ENCODE results near the gene PGBD1. TPM values are rescaled to one million over a fixed set of nuclear protein-coding genes. Genes with fewer than 3 reads are reported as not detected.

The PGBD1 gene
- total and polyA plus RNA-seq, 2 of the 8 experiments (the other 6 are each of a cell fraction or from before 2014, with no cell fraction given), result 2.5 to 9.2 TPM

DNA sequence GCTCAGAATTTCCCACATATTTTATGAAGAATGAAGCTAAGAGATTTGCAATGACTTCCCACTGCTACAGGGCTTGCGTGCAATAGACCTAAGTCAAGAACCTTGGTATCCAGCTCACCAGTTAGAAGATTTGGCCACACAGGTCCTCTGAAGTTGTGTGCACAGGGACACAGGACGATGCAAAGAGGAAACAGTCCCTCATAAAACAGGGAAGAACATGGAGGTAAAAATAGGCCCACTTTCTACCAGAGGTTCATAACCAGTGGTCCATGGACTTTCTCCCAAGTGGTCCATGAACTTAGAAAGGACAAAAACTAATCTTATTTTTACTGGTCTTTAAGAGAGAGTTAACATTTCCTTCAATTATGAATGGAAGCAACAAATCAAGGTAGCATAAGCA is 30.6 kb upstream of the PGBD1 start:
- CTCF ChIA-PET (ENCODE audit: partially characterized antibody), result interaction anchor here (1.7 to 2.4 kb wide), 2 partner anchors 104 to 133 kb away, joined by 6 to 8 read pairs; no protein-coding TSS in a partner anchor
- no peak overlapping the region for H2BK12ac ChIP-seq (ENCODE audit: low read depth, low read length)
- H3K14ac ChIP-seq (ENCODE audit: insufficient read length), result no peak overlapping the region
- peak overlapping the region; percentile 51 to 93 for H3K4me2 ChIP-seq (ENCODE audit: insufficient read depth in 1 of 2, low read depth in 2 of 2, low read length in 2 of 2)
- H4K91ac ChIP-seq (replicated peaks; ENCODE audit: insufficient read length, low read length), result no peak overlapping the region
- H3K36me3 ChIP-seq (ENCODE audit: control insufficient read depth in 2 of 4, insufficient read depth in 4 of 4, low read length in 3 of 4), result peaks cover 0 to 19% (median 7%) of the 10 kb centered on the region in 4 experiments; a peak in 6 of 8 replicates
- H3K27me3 ChIP-seq (replicated peaks in 1 of 4; ENCODE audit: control insufficient read depth in 3 of 4, extremely low read depth in 1 of 4, insufficient read depth in 3 of 4, low read length in 3 of 4), result no peaks in the 10 kb centered on the region
- H3K4me3 ChIP-seq (ENCODE audit: extremely low read depth in 1 of 4, insufficient read depth in 2 of 4, low read depth in 3 of 4, low read length in 4 of 4), result peak overlapping the region; percentile 15 to 94 (median 80); a peak in 5 of 8 replicates
- FAIRE-seq, result no peak
- TF ChIP-seq RNF2 (IDR thresholded peaks at IDR 0.05; ENCODE audit: borderline replicate concordance, low read depth, low read length, missing control alignments, poor library complexity, severe bottlenecking) (no peak), GTF2F1 (IDR thresholded peaks at IDR 0.05; ENCODE audit: borderline replicate concordance, low read depth, low read length) (no peak), CREB1 (IDR thresholded peaks at IDR 0.05) (no peak), SIN3A (conservative IDR thresholded peaks at IDR 0.05 in 1 of 2, IDR thresholded peaks at IDR 0.05 in 1 of 2; ENCODE audit: low read depth in 1 of 2, low read length in 2 of 2) (no peak), SIRT6 (IDR thresholded peaks at IDR 0.05; ENCODE audit: low read length) (no peak), CHD1 (IDR thresholded peaks at IDR 0.05; ENCODE audit: low read depth, low read length) (no peak), EGR1 (IDR thresholded peaks at IDR 0.05; ENCODE audit: borderline replicate concordance, low read depth, low read length) (no peak)
- TF ChIP-seq, protein P1, sequence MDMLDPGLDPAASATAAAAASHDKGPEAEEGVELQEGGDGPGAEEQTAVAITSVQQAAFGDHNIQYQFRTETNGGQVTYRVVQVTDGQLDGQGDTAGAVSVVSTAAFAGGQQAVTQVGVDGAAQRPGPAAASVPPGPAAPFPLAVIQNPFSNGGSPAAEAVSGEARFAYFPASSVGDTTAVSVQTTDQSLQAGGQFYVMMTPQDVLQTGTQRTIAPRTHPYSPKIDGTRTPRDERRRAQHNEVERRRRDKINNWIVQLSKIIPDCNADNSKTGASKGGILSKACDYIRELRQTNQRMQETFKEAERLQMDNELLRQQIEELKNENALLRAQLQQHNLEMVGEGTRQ (IDR thresholded peaks at IDR 0.05; ENCODE audit: low read length), result no peak
- TF ChIP-seq, protein P2, sequence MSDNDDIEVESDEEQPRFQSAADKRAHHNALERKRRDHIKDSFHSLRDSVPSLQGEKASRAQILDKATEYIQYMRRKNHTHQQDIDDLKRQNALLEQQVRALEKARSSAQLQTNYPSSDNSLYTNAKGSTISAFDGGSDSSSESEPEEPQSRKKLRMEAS (IDR thresholded peaks at IDR 0.05), result no peak
- H3K56ac ChIP-seq (replicated peaks; ENCODE audit: insufficient read length, low read depth, low read length), result no peak overlapping the region
- no peak overlapping the region for H4K8ac ChIP-seq (ENCODE audit: extremely low read depth, insufficient read depth, low read length)
- H3K23ac ChIP-seq (ENCODE audit: insufficient read length), result no peak overlapping the region
- 87% methylated on average over 2 of the region's 2 CpGs; no CpG with 5 or more reads in 1 of the 2 experiments for WGBS, 2 experiments (ENCODE audit: extremely low coverage in 1 of 2, insufficient coverage in 1 of 2, insufficient read length in 1 of 2, insufficient replicate concordance in 2 of 2, low coverage in 1 of 2, low lambda C conversion rate in 2 of 2, missing lambda C conversion rate in 1 of 2)
- H3K79me2 ChIP-seq (ENCODE audit: control insufficient read depth in 1 of 2, insufficient read depth in 2 of 2, low read length in 2 of 2), result peaks cover 3 to 11% of the 10 kb centered on the region in 2 experiments; a peak in 3 of 4 replicates
- no peaks in the 10 kb centered on the region for H3K9me3 ChIP-seq (ENCODE audit: insufficient read depth in 2 of 2, low read depth in 1 of 2, low read length in 1 of 2)
- POLR2A ChIA-PET (ENCODE audit: partially characterized antibody), result interaction anchor here (0.8 to 4.2 kb wide), 4 partner anchors 10 to 109 kb away, joined by 3 to 31 read pairs (median 4); partner anchors contain the start of genes ZKSCAN8 and ZSCAN26
- H4K5ac ChIP-seq (ENCODE audit: insufficient read length, low read depth, low read length), result no peak overlapping the region
- H3K23me2 ChIP-seq (ENCODE audit: low read depth, low read length), result no peaks in the 10 kb centered on the region; the same call in 1 of the 2 replicates
- H2AK5ac ChIP-seq (ENCODE audit: low read depth, low read length), result no peak overlapping the region
- H2AFZ ChIP-seq (ENCODE audit: low read length), result no peak overlapping the region
- H3K79me1 ChIP-seq (ENCODE audit: low read depth, low read length), result peaks cover 3% of the 10 kb centered on the region; the same call in 1 of the 2 replicates
- no peak for DNase-seq (ENCODE audit: low read depth in 1 of 2, low spot score in 2 of 2)
- H2BK5ac ChIP-seq (ENCODE audit: low read depth, low read length), result no peak overlapping the region
- H3K9ac ChIP-seq (replicated peaks in 1 of 4; ENCODE audit: extremely low read depth in 1 of 4, low read depth in 3 of 4, low read length in 3 of 4), result peak overlapping the region in 1 of 4 experiments; percentile 56; a peak in 2 of 7 replicates
- H3K4me1 ChIP-seq (replicated peaks in 1 of 4; ENCODE audit: control insufficient read depth in 3 of 4, insufficient read depth in 4 of 4, low read length in 3 of 4), result peaks cover 0 to 6% (median 4%) of the 10 kb centered on the region in 4 experiments; a peak in 4 of 7 replicates
- H3K18ac ChIP-seq (ENCODE audit: extremely low read depth, low read length), result no peak overlapping the region
- no peaks in the 10 kb centered on the region for H4K20me1 ChIP-seq (replicated peaks in 1 of 2; ENCODE audit: control insufficient read depth in 1 of 2, insufficient read depth in 2 of 2, low read length in 2 of 2)
- H2BK20ac ChIP-seq (ENCODE audit: low read length), result no peak overlapping the region
- H2BK120ac ChIP-seq (replicated peaks; ENCODE audit: low read depth, low read length), result no peak overlapping the region
- no peak overlapping the region for H3K27ac ChIP-seq (ENCODE audit: low read depth, low read length)
- H2BK15ac ChIP-seq (ENCODE audit: low read length), result no peak overlapping the region
- no peak overlapping the region for H3K4ac ChIP-seq (replicated peaks; ENCODE audit: insufficient read length, low read depth, low read length)

All from H1 (cell line).